Right lobe of liver (tissue), 4 donors: Measurements from ENCODE around the gene CTAG1B.

Experiments
- CTCF ChIP-seq, 4 donors: fragments of 200-600 bp in 3 of 4; fragments of 450-650 bp in 1 of 4; IDR thresholded peaks; one replicate each; pipeline versions ENCODE4 v1.5.1 to v1.8.0; 2016 to 2022; ENCODE audit warnings: antibody characterized with exemption in 4 of 4, mild to moderate bottlenecking in 2 of 4
- POLR2A ChIP-seq: fragments of 450-650 bp; IDR thresholded peaks from one replicate; pipeline ENCODE4 v1.6.1; 2017; ENCODE audit warnings: antibody characterized with exemption, mild to moderate bottlenecking
- donor health status: DM: no; HTN: no; CAD: no.
- donor health status: DM: no; HTN: no; CAD: no.
- donor health status: DM: no; HTN: yes; CAD: no.

- TF ChIP-seq CTCF (IDR thresholded peaks at IDR 0.05): no peak
- no peak for TF ChIP-seq POLR2A
Observed at GRCh38 chrX:154653048-154653401, 33.9 kb upstream of the CTAG1B start.
